ENCODE results near the gene RNF128. TPM values are rescaled to one million over a fixed set of nuclear protein-coding genes. Genes with fewer than 3 reads are reported as not detected.

The RNF128 gene
- total and polyA plus RNA-seq, 2 of the 13 experiments (the other 11 are each of a cell fraction or from before 2014, with no cell fraction given) = 18.5 to 43.5 TPM

DNA sequence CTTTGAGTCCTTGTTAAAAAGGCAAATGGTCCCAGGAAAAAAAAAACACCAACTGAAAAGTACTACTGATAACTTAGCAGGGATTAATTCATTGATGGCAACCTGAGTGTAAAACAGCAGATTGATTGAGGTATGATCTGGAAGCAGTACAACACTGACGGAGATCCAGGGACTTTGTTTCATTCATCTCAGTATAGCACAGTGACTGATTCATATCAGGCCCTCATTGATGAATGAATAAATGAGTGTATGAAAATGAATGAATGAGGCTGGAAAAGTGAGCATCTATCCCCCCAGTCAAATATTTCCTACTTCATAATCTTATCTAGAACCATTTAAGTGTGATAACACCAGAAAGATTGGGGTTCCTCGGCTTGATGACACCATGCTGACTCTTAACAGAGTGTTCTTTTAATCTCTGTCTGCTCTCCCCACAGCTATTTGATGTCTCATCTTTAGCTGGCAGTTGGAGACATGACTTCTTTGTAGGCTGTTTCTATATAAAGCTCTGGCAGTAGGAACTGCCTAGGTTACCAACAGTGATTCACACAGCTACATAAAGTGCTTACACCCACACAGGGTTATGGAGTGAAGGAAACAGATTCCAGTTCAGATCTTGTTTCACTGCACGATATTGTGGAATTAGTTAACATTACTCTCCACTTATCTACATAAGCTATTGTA is 18.6 kb upstream of the RNF128 start (continued):
- TF ChIP-seq, protein P1, sequence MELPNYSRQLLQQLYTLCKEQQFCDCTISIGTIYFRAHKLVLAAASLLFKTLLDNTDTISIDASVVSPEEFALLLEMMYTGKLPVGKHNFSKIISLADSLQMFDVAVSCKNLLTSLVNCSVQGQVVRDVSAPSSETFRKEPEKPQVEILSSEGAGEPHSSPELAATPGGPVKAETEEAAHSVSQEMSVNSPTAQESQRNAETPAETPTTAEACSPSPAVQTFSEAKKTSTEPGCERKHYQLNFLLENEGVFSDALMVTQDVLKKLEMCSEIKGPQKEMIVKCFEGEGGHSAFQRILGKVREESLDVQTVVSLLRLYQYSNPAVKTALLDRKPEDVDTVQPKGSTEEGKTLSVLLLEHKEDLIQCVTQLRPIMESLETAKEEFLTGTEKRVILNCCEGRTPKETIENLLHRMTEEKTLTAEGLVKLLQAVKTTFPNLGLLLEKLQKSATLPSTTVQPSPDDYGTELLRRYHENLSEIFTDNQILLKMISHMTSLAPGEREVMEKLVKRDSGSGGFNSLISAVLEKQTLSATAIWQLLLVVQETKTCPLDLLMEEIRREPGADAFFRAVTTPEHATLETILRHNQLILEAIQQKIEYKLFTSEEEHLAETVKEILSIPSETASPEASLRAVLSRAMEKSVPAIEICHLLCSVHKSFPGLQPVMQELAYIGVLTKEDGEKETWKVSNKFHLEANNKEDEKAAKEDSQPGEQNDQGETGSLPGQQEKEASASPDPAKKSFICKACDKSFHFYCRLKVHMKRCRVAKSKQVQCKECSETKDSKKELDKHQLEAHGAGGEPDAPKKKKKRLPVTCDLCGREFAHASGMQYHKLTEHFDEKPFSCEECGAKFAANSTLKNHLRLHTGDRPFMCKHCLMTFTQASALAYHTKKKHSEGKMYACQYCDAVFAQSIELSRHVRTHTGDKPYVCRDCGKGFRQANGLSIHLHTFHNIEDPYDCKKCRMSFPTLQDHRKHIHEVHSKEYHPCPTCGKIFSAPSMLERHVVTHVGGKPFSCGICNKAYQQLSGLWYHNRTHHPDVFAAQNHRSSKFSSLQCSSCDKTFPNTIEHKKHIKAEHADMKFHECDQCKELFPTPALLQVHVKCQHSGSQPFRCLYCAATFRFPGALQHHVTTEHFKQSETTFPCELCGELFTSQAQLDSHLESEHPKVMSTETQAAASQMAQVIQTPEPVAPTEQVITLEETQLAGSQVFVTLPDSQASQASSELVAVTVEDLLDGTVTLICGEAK (IDR thresholded peaks at IDR 0.05) = no peak
- TF ChIP-seq, protein P1 (CRISPR knock-in tag; IDR thresholded peaks at IDR 0.05) = no peak
- TF ChIP-seq NAIF1 (CRISPR knock-in tag; IDR thresholded peaks at IDR 0.05; ENCODE audit: borderline replicate concordance) (no peak), ZNF138 (CRISPR knock-in tag; IDR thresholded peaks at IDR 0.05; ENCODE audit: low read depth) (no peak), ELK4 (CRISPR knock-in tag; IDR thresholded peaks at IDR 0.05; ENCODE audit: borderline replicate concordance) (no peak)

Measured in HepG2 (cell line).